HepG2 (cell line): ENCODE measurements around the gene FASTK. TPM values are rescaled to one million over a fixed set of nuclear protein-coding genes. Genes with fewer than 3 reads are reported as not detected.

Experiments used
- CHD2 ChIP-seq: IDR thresholded peaks from 2 replicates; pipeline ENCODE4 v1.6.1; 2011; ENCODE audit warnings: low read depth, low read length, improper control_type of control experiment
- DNMT1 ChIP-seq: sonication (generic); formaldehyde crosslinking; IDR thresholded peaks from 2 replicates; pipeline ENCODE4 v1.5.1; 2020; ENCODE audit warnings: mild to moderate bottlenecking, missing genetic modification reagents
- HOXD1 ChIP-seq: sonication (generic); formaldehyde crosslinking; IDR thresholded peaks from 2 replicates; pipeline ENCODE4 v1.5.0; 2020; ENCODE audit warnings: missing genetic modification reagents
- PREB ChIP-seq: sonication (generic); formaldehyde crosslinking; IDR thresholded peaks from 2 replicates; pipeline ENCODE4 v1.4.0; 2020; ENCODE audit warnings: missing genetic modification reagents
- ZBTB46 ChIP-seq: sonication (generic); formaldehyde crosslinking; IDR thresholded peaks from 2 replicates; pipeline ENCODE4 v1.4.0; 2020; ENCODE audit warnings: mild to moderate bottlenecking, missing genetic modification reagents, borderline replicate concordance
- ZFP37 ChIP-seq: sonication (generic); formaldehyde crosslinking; IDR thresholded peaks from 2 replicates; pipeline ENCODE4 v1.4.0; 2020; ENCODE audit warnings: missing genetic modification reagents, borderline replicate concordance
- ZFX ChIP-seq: sonication (generic); formaldehyde crosslinking; IDR thresholded peaks from 2 replicates; pipeline ENCODE4 v1.4.0; 2020; ENCODE audit warnings: mild to moderate bottlenecking, low read depth, missing genetic modification reagents, moderate library complexity
- ZKSCAN5 ChIP-seq: sonication (generic); formaldehyde crosslinking; IDR thresholded peaks from 2 replicates; pipeline ENCODE4 v1.5.1; 2020; ENCODE audit warnings: mild to moderate bottlenecking, missing genetic modification reagents
- ZNF563 ChIP-seq: sonication (generic); formaldehyde crosslinking; IDR thresholded peaks from 2 replicates; pipeline ENCODE4 v1.8.0; 2022; ENCODE audit warnings: mild to moderate bottlenecking, moderate library complexity, missing genetic modification reagents
- ZNF646 ChIP-seq: sonication (generic); formaldehyde crosslinking; IDR thresholded peaks from 2 replicates; pipeline ENCODE4 v1.9.0; 2021; ENCODE audit warnings: mild to moderate bottlenecking, missing genetic modification reagents
- polyA plus RNA-seq, 8 experiments: library from polyadenylated mRNA; depleted of rRNA in 3 of 8; stranded (reverse) in 7 of 8; unstranded in 1 of 8; fragments of >200 nt; fragmentation: Illumina TruSeq in 4 of 8; extraction: Trizol in 4 of 8; gene quantifications; 2 replicates each; pipeline versions ENCODE4 v1.2.1 to v1.2.3, GENCODE V29; 2011 to 2016; ENCODE audit warnings: low read depth in 4 of 8, missing spikeins in 1 of 8, mixed read lengths in 1 of 8; ENCODE audit not compliant: insufficient read depth in 1 of 8
- total RNA-seq, 5 experiments: library from RNA; depleted of rRNA; stranded (reverse); fragments of >200 nt; fragmentation: Illumina TruSeq; extraction: Trizol; gene quantifications; 2 replicates each; pipeline ENCODE4 v1.2.3, GENCODE V29; 2016; ENCODE audit warnings: low read depth in 1 of 5

The FASTK gene
- total and polyA plus RNA-seq, 2 of the 13 experiments (the other 11 are each of a cell fraction or from before 2014, with no cell fraction given), result 52.9 to 55.7 TPM

- TF ChIP-seq ZNF646 (CRISPR knock-in tag) (no peak), ZNF563 (CRISPR knock-in tag) (no peak), ZFX (CRISPR knock-in tag) (no peak), PREB (CRISPR knock-in tag) (no peak), ZKSCAN5 (CRISPR knock-in tag) (no peak), ZBTB46 (CRISPR knock-in tag) (no peak), ZFP37 (CRISPR knock-in tag) (no peak), DNMT1 (CRISPR knock-in tag) (no peak), CHD2 (no peak), HOXD1 (CRISPR knock-in tag) (no peak)
Measured at GRCh38 chr7:151075662-151075971, 5.0 kb downstream of the FASTK start (continued).
